ENCODE measurements around the gene ARFGAP1.

- TF ChIP-seq CTCF (IDR thresholded peaks at IDR 0.05; ENCODE audit: extremely low read depth in 1 of 2, insufficient read depth in 1 of 2, low read depth in 1 of 2, low read length in 2 of 2): no peak
- no peak for TF ChIP-seq EZH2 (IDR thresholded peaks at IDR 0.05; ENCODE audit: borderline replicate concordance, low read depth, low read length, severe bottlenecking)
- no peak for TF ChIP-seq POLR2A (IDR thresholded peaks at IDR 0.05; ENCODE audit: low read depth, low read length)
- no peak for TF ChIP-seq JUN (IDR thresholded peaks at IDR 0.05; ENCODE audit: borderline replicate concordance, insufficient read depth, insufficient read length, low read depth)
- TF ChIP-seq GATA2 (IDR thresholded peaks at IDR 0.05; ENCODE audit: insufficient read depth, insufficient read length, low read depth, low read length): no peak
- no peak for TF ChIP-seq MAX (IDR thresholded peaks at IDR 0.05; ENCODE audit: insufficient read depth, insufficient read length)
- TF ChIP-seq POLR2AphosphoS5 (IDR thresholded peaks at IDR 0.05; ENCODE audit: insufficient read depth, low read depth, low read length): no peak
Measured at GRCh38 chr20:63226042-63226943, 46.3 kb upstream of the ARFGAP1 start.
